ENCODE measurements around the gene RSAD2. TPM values are rescaled to one million over a fixed set of nuclear protein-coding genes. Genes with fewer than 3 reads are reported as not detected.

The RSAD2 gene, protein sequence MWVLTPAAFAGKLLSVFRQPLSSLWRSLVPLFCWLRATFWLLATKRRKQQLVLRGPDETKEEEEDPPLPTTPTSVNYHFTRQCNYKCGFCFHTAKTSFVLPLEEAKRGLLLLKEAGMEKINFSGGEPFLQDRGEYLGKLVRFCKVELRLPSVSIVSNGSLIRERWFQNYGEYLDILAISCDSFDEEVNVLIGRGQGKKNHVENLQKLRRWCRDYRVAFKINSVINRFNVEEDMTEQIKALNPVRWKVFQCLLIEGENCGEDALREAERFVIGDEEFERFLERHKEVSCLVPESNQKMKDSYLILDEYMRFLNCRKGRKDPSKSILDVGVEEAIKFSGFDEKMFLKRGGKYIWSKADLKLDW
- under 0.01 TPM in 1 of 2 replicates, not detected in the other for total RNA-seq

DNA sequence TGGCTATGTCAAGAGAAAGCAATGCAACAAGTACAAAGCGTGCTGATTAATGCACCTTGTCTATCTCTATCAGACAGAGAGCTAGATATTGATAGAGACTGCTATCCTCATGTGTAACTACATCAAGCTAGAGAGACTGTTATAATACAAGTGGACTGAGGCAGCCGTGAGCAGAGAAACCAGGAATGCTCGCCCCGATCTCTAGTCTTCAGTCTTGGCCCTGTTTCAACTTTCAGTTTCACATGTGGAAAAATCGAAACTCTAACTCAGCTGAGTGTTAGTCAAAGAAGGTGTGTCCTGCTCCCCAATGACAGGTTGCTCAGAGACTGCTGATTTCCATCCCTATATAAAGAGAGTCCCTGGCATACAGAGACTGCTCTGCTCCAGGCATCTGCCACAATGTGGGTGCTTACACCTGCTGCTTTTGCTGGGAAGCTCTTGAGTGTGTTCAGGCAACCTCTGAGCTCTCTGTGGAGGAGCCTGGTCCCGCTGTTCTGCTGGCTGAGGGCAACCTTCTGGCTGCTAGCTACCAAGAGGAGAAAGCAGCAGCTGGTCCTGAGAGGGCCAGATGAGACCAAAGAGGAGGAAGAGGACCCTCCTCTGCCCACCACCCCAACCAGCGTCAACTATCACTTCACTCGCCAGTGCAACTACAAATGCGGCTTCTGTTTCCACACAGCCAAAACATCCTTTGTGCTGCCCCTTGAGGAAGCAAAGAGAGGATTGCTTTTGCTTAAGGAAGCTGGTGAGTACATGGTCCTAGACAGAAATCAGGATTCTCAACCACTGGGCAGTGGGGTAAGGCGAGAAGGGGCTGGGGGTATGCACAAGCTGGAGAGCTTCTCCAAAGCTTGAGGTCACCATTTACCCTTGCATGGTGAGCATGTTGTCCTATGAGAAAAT, at the start of gene RSAD2:
Gene RSAD2, plus strand, starts transcription at position 376 of the 903 bp plus-strand sequence. Its CDS starts 24 bp downstream, at position 400.

DNA sequence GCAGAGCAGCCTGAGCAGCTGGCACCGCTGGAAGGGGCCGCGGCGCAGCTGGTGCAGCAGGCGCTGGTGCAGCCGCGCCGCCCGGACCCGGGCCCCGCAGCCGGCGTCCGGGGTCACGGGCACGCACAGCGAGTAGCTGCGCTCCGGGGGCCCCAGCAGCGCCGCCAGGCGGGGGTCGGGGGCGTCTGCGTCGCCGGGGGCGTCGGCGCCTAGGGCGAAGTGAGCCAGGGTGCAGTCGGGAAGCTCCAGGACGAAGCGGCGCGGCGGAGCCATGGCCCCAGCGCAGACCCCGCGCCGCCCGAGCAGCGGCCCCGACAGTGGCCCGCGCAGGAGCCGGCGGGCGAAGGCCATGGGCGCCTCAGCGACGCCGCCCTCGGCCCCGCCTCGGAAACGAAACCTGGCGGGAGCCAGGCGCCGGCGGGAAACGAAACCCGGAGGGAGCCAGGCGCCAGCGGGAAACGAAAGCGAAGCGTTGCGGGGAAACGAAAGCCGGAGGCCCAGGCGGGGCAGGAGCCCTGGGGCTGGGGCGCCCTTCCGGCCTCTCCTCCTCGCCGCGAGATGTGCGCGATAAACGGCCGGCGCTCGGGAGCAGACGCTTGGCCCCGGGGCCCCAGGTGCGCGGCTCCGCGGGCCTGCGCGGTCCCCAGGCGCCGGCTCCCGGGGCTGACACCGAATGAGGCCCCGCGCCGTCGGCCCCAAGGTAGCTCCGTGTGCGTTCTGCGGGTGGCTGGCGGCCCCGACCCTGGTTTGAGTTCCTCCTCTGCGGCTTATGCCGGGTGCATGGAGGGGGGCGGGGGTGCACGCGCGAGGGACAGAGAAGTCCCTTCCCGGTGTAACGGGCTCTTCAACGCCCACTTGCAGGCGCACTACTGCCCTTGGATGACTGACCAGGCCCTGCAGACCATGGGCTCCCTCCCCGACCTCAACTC, 12.0 kb upstream of the RSAD2 start, which contains the start of gene CMPK2:
Gene CMPK2, minus strand, starts transcription at position 562 of the 929 bp plus-strand sequence. Its CDS starts 211 bp downstream, at position 351.

DNA sequence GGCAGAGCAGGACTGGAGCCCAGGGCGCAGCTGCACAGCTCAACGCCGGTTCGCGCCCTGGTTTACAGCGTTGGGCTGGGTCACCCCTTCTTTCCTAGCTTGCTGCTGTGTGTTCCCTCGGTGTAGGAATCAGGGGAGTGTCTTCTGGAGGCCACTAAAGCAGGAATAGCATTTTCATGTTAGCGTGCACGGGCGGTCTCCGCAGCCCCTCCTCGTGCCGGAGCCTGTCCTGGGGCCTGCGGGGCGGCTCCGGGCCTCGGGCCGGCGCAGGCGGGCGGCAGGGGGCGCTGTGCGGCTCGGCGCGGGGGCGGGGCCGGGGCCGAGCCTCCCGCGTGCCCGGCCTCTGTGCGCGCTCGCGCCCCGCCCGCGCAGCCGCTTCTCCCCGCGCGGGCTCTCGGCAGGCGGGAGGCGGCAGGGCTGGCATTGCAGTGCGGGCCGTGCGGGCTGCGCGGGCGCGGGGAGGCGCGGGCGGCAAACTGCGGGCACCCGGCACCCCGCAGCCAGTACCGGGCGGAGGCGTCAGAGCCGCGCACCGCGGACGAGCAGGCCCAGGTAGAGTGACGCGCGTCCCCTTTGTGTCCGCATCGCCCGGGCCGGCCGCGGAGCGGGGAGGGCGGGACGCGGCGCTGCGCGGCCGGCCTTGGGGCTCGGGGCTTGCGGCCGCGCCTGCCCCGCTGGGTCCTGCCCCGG, 39.6 kb downstream of the RSAD2 start, which contains the start of gene RNF144A:
Gene RNF144A, plus strand, starts transcription at position 342 of the 690 bp plus-strand sequence. CDS start 79,515 bp downstream, outside the sequence.

Other genes with a start within 250 kb of the RSAD2 start
- gene CMPK2, start 11.9 kb upstream of the RSAD2 start, total RNA-seq: 0.30 and 0.50 TPM in 2 replicates
- gene RNF144A, start 39.6 kb downstream of the RSAD2 start, total RNA-seq: 2.8 and 3.0 TPM in 2 replicates